Measurements from ENCODE around the gene OR6B2.

DNA sequence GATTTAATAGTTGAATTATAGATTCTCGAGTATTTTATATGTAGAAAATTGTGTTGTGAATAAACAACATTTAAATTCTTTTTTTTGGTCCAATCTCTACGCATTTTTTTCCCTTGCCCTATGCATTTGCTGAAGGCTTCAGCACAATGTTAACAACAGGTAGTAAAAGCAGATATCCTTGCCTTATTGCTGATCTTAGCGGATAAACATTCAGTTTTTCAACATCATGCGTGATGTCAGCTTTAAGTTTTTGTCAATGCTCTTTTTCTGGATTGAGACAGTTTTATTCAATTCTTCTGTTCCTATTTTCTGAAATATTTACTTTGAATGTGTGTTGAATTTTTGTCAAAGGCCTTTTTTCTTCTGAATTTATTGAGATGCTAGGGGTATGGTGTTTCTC is 34.7 kb upstream of the OR6B2 start:
- TF ChIP-seq CTCF (IDR thresholded peaks at IDR 0.05), result no peak
- TF ChIP-seq POLR2A (IDR thresholded peaks at IDR 0.05), result no peak
